HepG2 (cell line): Measurements from ENCODE around the gene PCDHB3.

Experiments used
- EP300 ChIP-seq, 3 experiments: sonication (generic) in 1 of 3; formaldehyde crosslinking in 1 of 3; IDR thresholded peaks; 2 replicates each; pipeline versions ENCODE4 v1.5.1 to v1.6.1; 2011 to 2020; ENCODE audit warnings: low read depth in 2 of 3, low read length in 2 of 3, borderline replicate concordance in 1 of 3, improper control_type of control experiment in 1 of 3, mild to moderate bottlenecking in 1 of 3, missing genetic modification reagents in 1 of 3, moderate library complexity in 1 of 3
- FOXA1 ChIP-seq, 2 experiments: fragments of 450-650 bp in 1 of 2; sonication (generic) in 1 of 2; formaldehyde crosslinking in 1 of 2; IDR thresholded peaks; 2 replicates each; pipeline versions ENCODE4 v1.4.0 to v1.6.1; 2016 to 2020; ENCODE audit warnings: missing genetic modification reagents in 1 of 2
- PTBP1 ChIP-seq: fragments of 200-400 bp; formaldehyde crosslinking; IDR thresholded peaks from 2 replicates; pipeline ENCODE4 v1.6.1; 2018; ENCODE audit warnings: low read length, low read depth; ENCODE audit not compliant: poor library complexity, severe bottlenecking
- TCF12 ChIP-seq, 2 experiments: fragments of 450-650 bp in 1 of 2; sonication (generic) in 1 of 2; formaldehyde crosslinking in 1 of 2; IDR thresholded peaks; 2 replicates each; pipeline versions ENCODE4 v1.6.1 to v1.8.0; 2017 to 2022; ENCODE audit warnings: antibody characterized with exemption in 1 of 2, mild to moderate bottlenecking in 1 of 2, missing genetic modification reagents in 1 of 2, moderate library complexity in 1 of 2
- TRAFD1 ChIP-seq: sonication (generic); formaldehyde crosslinking; IDR thresholded peaks from 2 replicates; pipeline ENCODE4 v1.5.1; 2020; ENCODE audit warnings: missing genetic modification reagents, mild to moderate bottlenecking, borderline replicate concordance
- ZNF878 ChIP-seq: sonication (generic); formaldehyde crosslinking; IDR thresholded peaks from 2 replicates; pipeline ENCODE4 v1.8.1; 2023; ENCODE audit warnings: mild to moderate bottlenecking, missing genetic modification reagents, moderate library complexity

GRCh38 chr5:141100243-141100805 is at the start of gene PCDHB3:
- TF ChIP-seq FOXA1 (IDR thresholded peaks at IDR 0.05) (no peak), FOXA1 (CRISPR knock-in tag; IDR thresholded peaks at IDR 0.05) (no peak), TCF12 (IDR thresholded peaks at IDR 0.05) (no peak), TCF12 (CRISPR knock-in tag; IDR thresholded peaks at IDR 0.05) (no peak), ZNF878 (CRISPR knock-in tag) (no peak), EP300 (IDR thresholded peaks at IDR 0.05; ENCODE audit: low read depth in 2 of 2, low read length in 2 of 2) (no peak), EP300 (CRISPR knock-in tag; IDR thresholded peaks at IDR 0.05; ENCODE audit: borderline replicate concordance) (no peak), TRAFD1 (no peak), PTBP1 (no peak)
